ENCODE measurements around the gene EFCAB11.

DNA sequence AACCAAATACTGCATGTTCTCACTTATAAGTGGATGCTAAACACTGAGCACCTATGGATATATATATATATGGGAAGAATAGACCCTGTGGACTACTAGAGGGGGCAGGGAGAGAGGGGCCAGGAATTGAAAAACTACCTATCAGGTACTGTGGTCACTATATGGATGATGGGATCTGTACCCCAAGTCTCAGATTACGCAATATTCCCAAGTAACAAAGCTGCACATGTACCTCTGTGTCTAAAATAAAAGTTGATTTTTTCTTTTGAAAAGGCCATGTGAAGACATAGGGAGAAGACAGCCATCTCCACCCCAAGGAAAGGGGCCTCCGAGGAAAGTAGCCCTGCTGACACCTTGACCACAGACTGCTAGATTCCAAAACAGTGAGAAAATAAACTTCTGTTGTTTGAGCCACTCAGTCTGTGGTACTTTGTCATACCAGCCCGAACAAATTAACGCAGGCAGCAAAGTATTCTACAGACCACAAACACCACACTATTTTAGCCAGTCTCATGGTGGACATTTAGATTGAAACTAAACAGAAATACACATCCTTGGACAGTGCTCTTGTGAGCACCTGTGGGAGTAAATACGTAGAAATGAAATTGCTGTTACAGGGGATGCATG, 197.1 kb downstream of the EFCAB11 start:
- TF ChIP-seq TAF1 (IDR thresholded peaks at IDR 0.05; ENCODE audit: low read depth): no peak
- TF ChIP-seq, protein P1, sequence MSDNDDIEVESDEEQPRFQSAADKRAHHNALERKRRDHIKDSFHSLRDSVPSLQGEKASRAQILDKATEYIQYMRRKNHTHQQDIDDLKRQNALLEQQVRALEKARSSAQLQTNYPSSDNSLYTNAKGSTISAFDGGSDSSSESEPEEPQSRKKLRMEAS (IDR thresholded peaks at IDR 0.05): no peak
- no peak for TF ChIP-seq NFIC (IDR thresholded peaks at IDR 0.05)
- no peak for TF ChIP-seq TCF12 (IDR thresholded peaks at IDR 0.05; ENCODE audit: low read depth)
- no peak for TF ChIP-seq EP300 (IDR thresholded peaks at IDR 0.05; ENCODE audit: borderline replicate concordance)
- no peak for TF ChIP-seq CREB1 (IDR thresholded peaks at IDR 0.05; ENCODE audit: low read depth)
- no peak for TF ChIP-seq RAD21 (IDR thresholded peaks at IDR 0.05; ENCODE audit: low read depth)
- TF ChIP-seq, protein P2, sequence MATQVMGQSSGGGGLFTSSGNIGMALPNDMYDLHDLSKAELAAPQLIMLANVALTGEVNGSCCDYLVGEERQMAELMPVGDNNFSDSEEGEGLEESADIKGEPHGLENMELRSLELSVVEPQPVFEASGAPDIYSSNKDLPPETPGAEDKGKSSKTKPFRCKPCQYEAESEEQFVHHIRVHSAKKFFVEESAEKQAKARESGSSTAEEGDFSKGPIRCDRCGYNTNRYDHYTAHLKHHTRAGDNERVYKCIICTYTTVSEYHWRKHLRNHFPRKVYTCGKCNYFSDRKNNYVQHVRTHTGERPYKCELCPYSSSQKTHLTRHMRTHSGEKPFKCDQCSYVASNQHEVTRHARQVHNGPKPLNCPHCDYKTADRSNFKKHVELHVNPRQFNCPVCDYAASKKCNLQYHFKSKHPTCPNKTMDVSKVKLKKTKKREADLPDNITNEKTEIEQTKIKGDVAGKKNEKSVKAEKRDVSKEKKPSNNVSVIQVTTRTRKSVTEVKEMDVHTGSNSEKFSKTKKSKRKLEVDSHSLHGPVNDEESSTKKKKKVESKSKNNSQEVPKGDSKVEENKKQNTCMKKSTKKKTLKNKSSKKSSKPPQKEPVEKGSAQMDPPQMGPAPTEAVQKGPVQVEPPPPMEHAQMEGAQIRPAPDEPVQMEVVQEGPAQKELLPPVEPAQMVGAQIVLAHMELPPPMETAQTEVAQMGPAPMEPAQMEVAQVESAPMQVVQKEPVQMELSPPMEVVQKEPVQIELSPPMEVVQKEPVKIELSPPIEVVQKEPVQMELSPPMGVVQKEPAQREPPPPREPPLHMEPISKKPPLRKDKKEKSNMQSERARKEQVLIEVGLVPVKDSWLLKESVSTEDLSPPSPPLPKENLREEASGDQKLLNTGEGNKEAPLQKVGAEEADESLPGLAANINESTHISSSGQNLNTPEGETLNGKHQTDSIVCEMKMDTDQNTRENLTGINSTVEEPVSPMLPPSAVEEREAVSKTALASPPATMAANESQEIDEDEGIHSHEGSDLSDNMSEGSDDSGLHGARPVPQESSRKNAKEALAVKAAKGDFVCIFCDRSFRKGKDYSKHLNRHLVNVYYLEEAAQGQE (IDR thresholded peaks at IDR 0.05; ENCODE audit: low read depth): no peak
